Measurements from ENCODE around the gene PRRT1. TPM values are rescaled to one million over a fixed set of nuclear protein-coding genes. Genes with fewer than 3 reads are reported as not detected.
A peak's percentile ranks its signal among the peaks of the same experiment; 100 is the strongest.

The PRRT1 gene
- total RNA-seq (ENCODE audit: unreplicated experiment), result 2.1 TPM
- long read RNA-seq, result 0 reads

GRCh38 chr6:32151863-32152768 is at the start of gene PRRT1:
PRRT1 (minus strand) TSS chr6:32151939; CDS start chr6:32151827, 112 bp downstream.
- Mint-ChIP-seq H3K4me3 (ENCODE audit: unreplicated experiment) (peak within 1 kb of the TSS; percentile 99), H3K27me3 (ENCODE audit: unreplicated experiment) (peaks cover 18% of the 10 kb centered on the region), H3K9me3 (ENCODE audit: unreplicated experiment) (no peaks in the 10 kb centered on the region), H3K4me1 (ENCODE audit: unreplicated experiment) (peaks cover 45% of the 10 kb centered on the region), H3K36me3 (ENCODE audit: low read depth, unreplicated experiment) (peaks cover 10% of the 10 kb centered on the region), H3K27ac (ENCODE audit: unreplicated experiment) (peak within 1 kb of the TSS; percentile 76)
- TF ChIP-seq, protein P1, sequence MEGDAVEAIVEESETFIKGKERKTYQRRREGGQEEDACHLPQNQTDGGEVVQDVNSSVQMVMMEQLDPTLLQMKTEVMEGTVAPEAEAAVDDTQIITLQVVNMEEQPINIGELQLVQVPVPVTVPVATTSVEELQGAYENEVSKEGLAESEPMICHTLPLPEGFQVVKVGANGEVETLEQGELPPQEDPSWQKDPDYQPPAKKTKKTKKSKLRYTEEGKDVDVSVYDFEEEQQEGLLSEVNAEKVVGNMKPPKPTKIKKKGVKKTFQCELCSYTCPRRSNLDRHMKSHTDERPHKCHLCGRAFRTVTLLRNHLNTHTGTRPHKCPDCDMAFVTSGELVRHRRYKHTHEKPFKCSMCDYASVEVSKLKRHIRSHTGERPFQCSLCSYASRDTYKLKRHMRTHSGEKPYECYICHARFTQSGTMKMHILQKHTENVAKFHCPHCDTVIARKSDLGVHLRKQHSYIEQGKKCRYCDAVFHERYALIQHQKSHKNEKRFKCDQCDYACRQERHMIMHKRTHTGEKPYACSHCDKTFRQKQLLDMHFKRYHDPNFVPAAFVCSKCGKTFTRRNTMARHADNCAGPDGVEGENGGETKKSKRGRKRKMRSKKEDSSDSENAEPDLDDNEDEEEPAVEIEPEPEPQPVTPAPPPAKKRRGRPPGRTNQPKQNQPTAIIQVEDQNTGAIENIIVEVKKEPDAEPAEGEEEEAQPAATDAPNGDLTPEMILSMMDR (IDR thresholded peaks at IDR 0.05; ENCODE audit: unreplicated experiment), result no peak
- no peak for DNase-seq (ENCODE audit: low spot score)

DNA sequence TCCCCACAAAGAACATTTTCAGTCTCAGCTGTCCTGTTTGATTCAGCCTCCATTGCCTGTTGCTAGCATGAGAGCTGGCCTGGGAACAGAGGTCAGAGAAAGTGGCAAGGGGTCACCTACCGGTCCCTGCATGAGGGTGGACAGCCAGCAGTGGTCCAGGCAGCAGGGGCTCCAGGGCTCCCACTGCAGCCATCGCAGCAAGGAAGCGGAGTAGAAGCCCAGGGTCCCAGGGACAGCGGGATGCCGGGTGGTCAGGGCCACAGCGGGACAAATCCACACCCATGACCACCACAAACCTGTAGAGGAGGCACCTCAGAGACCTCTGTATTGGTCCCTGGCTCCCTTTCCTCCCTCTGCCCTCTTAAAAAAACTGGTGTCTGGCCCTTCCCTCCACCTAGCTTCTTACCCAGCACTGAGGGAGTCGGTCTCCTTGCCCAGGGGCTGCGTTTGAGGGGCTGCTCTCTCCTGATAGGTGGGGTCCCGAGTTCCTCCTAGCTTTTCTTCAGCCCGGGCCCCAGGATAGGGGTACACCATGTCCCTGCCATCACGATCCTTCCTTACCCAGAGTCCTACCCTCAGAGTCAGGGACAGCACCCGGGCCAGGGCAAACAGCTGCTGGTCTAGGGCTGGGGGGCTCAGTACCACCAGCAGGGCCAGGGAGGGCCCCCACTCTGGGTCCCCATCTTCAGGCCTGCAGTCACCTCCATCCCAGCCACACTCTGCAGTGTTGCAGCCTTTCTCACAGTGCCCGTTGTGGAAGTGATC is 49.2 kb upstream of the PRRT1 start:
- H3K4me1 Mint-ChIP-seq (ENCODE audit: unreplicated experiment), result peaks cover 23% of the 10 kb centered on the region
- H3K27me3 Mint-ChIP-seq (ENCODE audit: unreplicated experiment), result peaks cover 5% of the 10 kb centered on the region
- peaks cover 18% of the 10 kb centered on the region for H3K36me3 Mint-ChIP-seq (ENCODE audit: low read depth, unreplicated experiment)
- TF ChIP-seq, protein P1 (IDR thresholded peaks at IDR 0.05; ENCODE audit: unreplicated experiment), result no peak
- DNase-seq (ENCODE audit: low spot score), result no peak
- no peak overlapping the region for H3K27ac Mint-ChIP-seq (ENCODE audit: unreplicated experiment)
- no peak overlapping the region for H3K4me3 Mint-ChIP-seq (ENCODE audit: unreplicated experiment)
- no peaks in the 10 kb centered on the region for H3K9me3 Mint-ChIP-seq (ENCODE audit: unreplicated experiment)

- peaks cover 5% of the 10 kb centered on the region for H3K27me3 Mint-ChIP-seq (ENCODE audit: unreplicated experiment)
- peaks cover 33% of the 10 kb centered on the region for H3K4me1 Mint-ChIP-seq (ENCODE audit: unreplicated experiment)
- H3K27ac Mint-ChIP-seq (ENCODE audit: unreplicated experiment), result peak overlapping the region; percentile 100
- H3K4me3 Mint-ChIP-seq (ENCODE audit: unreplicated experiment), result no peak overlapping the region
- no peak for DNase-seq (ENCODE audit: low spot score)
- peaks cover 14% of the 10 kb centered on the region for H3K36me3 Mint-ChIP-seq (ENCODE audit: low read depth, unreplicated experiment)
- no peaks in the 10 kb centered on the region for H3K9me3 Mint-ChIP-seq (ENCODE audit: unreplicated experiment)
- TF ChIP-seq, protein P1 (IDR thresholded peaks at IDR 0.05; ENCODE audit: unreplicated experiment), result no peak
Observed at GRCh38 chr6:32198866-32199265, 47.1 kb upstream of the PRRT1 start.

- DNase-seq (ENCODE audit: low spot score), result no peak
- H3K27me3 Mint-ChIP-seq (ENCODE audit: unreplicated experiment), result peaks cover 5% of the 10 kb centered on the region
- peaks cover 11% of the 10 kb centered on the region for H3K36me3 Mint-ChIP-seq (ENCODE audit: low read depth, unreplicated experiment)
- TF ChIP-seq, protein P1 (IDR thresholded peaks at IDR 0.05; ENCODE audit: unreplicated experiment), result no peak
- H3K4me3 Mint-ChIP-seq (ENCODE audit: unreplicated experiment), result no peak overlapping the region
- peaks cover 37% of the 10 kb centered on the region for H3K4me1 Mint-ChIP-seq (ENCODE audit: unreplicated experiment)
- peak overlapping the region; percentile 100 for H3K27ac Mint-ChIP-seq (ENCODE audit: unreplicated experiment)
- H3K9me3 Mint-ChIP-seq (ENCODE audit: unreplicated experiment), result no peaks in the 10 kb centered on the region
Observed at GRCh38 chr6:32198345-32198696, 46.6 kb upstream of the PRRT1 start.

Measured in endothelial cell (in vitro differentiated cells).